ENCODE data around the gene STK39. TPM values are rescaled to one million over a fixed set of nuclear protein-coding genes. Genes with fewer than 3 reads are reported as not detected.

Gene STK39
- total RNA-seq, 4 donors from 2014 or later = 6.4 to 9.0 (median 6.7) TPM

- TF ChIP-seq, protein P1, sequence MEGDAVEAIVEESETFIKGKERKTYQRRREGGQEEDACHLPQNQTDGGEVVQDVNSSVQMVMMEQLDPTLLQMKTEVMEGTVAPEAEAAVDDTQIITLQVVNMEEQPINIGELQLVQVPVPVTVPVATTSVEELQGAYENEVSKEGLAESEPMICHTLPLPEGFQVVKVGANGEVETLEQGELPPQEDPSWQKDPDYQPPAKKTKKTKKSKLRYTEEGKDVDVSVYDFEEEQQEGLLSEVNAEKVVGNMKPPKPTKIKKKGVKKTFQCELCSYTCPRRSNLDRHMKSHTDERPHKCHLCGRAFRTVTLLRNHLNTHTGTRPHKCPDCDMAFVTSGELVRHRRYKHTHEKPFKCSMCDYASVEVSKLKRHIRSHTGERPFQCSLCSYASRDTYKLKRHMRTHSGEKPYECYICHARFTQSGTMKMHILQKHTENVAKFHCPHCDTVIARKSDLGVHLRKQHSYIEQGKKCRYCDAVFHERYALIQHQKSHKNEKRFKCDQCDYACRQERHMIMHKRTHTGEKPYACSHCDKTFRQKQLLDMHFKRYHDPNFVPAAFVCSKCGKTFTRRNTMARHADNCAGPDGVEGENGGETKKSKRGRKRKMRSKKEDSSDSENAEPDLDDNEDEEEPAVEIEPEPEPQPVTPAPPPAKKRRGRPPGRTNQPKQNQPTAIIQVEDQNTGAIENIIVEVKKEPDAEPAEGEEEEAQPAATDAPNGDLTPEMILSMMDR (IDR thresholded peaks at IDR 0.05) = no peak
- no peak for TF ChIP-seq POLR2A (IDR thresholded peaks at IDR 0.05)
- intact Hi-C loops (cut with DNase I) = no loop called here
These were observed 43.4 kb downstream of the STK39 start for GRCh38 chr2:168203762-168204693.

DNA sequence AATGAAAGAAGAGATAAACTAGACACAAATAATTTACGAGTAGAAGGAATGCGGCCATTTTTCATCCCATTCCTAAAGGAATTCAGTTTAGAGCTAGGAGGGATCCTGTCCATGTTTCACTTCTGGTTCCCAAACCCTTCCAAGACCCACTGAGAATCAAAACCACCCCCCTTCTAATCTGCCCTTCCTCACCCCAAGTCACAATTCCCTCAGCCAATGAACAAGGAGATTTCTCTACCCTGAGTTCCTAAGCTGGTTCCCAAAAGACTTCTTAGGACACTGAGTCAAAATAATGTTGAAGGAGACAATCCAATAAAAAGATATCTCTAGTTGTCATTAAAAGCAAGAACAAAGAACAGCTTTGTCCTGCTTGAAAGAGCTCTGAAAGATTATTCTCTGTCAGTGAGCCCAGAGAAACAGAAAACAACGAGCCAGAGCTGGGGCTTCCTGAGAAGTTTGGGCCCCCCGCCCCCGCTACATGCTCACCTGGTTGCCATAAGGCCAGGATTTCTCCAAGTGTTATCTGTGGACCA is 45.7 kb downstream of the STK39 start:
- TF ChIP-seq, protein P1 (IDR thresholded peaks at IDR 0.05) = no peak
- no peak for TF ChIP-seq POLR2A (IDR thresholded peaks at IDR 0.05)
- Histone ChIP-seq H3K27ac (no peak overlapping the region), H3K36me3 (no peaks in the 10 kb centered on the region), H3K27me3 (no peaks in the 10 kb centered on the region), H3K4me1 (peaks cover 4 to 10% of the 10 kb centered on the region in 2 donors), H3K9me3 (no peaks in the 10 kb centered on the region), H3K4me3 (replicated peaks in 1 of 3) (no peak overlapping the region)
- intact Hi-C loops (cut with DNase I) = no loop called here
- DNase-seq = no peak
- WGBS, 2 donors = 74 to 77% methylated on average over 5 of the region's 5 CpGs

More at GRCh38 chr2:168203762-168204693, 43.4 kb downstream of the STK39 start:
- H3K4me1 ChIP-seq = peaks cover 4 to 10% of the 10 kb centered on the region in 2 donors
- DNase-seq = no peak
- H3K27ac ChIP-seq = no peak overlapping the region
- H3K36me3 ChIP-seq = no peaks in the 10 kb centered on the region
- H3K27me3 ChIP-seq = no peaks in the 10 kb centered on the region
- no peak overlapping the region for H3K4me3 ChIP-seq (replicated peaks in 1 of 3)
- WGBS, 2 donors = 86 to 95% methylated on average over 15 of the region's 15 CpGs
- H3K9me3 ChIP-seq = no peaks in the 10 kb centered on the region

DNA sequence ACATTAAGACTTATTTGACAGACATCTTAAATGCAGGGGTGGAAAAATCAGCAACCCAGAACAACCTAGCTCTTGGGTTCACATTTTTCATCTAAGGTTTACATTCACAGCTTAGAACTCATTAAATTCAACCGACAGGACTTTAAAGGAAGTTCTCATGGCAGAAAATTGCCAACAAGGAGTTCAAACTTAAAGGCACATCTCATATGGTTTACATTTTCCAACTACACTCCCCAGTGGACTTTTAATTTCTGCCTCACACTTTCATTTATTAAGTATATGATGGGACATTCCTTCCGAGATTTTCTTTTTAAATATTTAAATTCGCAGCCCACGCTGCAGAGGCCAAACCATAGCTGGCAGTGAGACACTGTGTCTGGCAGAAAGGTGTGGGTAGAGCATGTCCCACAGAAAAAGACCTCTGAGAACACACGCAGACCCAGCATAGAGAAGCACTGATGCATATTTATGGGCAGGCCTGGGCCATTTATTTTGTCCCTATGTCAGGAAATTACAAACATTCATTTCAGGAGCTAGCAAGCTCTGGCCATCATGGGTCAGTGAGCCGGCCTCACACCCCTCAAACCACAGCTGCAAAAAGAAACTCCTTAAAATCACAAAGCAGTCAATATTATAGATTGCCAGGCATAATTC is 46.3 kb downstream of the STK39 start:
- no peak for DNase-seq
- Histone ChIP-seq H3K27ac (no peak overlapping the region), H3K4me3 (replicated peaks in 1 of 3) (no peak overlapping the region), H3K27me3 (no peaks in the 10 kb centered on the region), H3K36me3 (no peaks in the 10 kb centered on the region), H3K4me1 (peaks cover 4 to 10% of the 10 kb centered on the region in 2 donors), H3K9me3 (no peaks in the 10 kb centered on the region)
- intact Hi-C loops (cut with DNase I) = no loop called here
- WGBS, 2 donors = 85 to 87% methylated on average over 6 of the region's 6 CpGs
- TF ChIP-seq, protein P1 (IDR thresholded peaks at IDR 0.05) = no peak
- no peak for TF ChIP-seq POLR2A (IDR thresholded peaks at IDR 0.05)

- Histone ChIP-seq H3K4me3 (replicated peaks in 1 of 3) (no peak overlapping the region), H3K36me3 (no peaks in the 10 kb centered on the region), H3K4me1 (peaks cover 4 to 10% of the 10 kb centered on the region in 2 donors), H3K9me3 (no peaks in the 10 kb centered on the region), H3K27ac (no peak overlapping the region), H3K27me3 (no peaks in the 10 kb centered on the region)
- no peak for DNase-seq
- TF ChIP-seq, protein P1 (IDR thresholded peaks at IDR 0.05) = no peak
- TF ChIP-seq POLR2A (IDR thresholded peaks at IDR 0.05) = no peak
- WGBS, 2 donors = 77 to 79% methylated on average over 7 of the region's 7 CpGs
- intact Hi-C loops (cut with DNase I) = no loop called here
These were observed 48.8 kb downstream of the STK39 start for GRCh38 chr2:168198476-168199207.
